NT2/D1 (cell line): ENCODE results near the gene STPG2.

Experiments used
- SUZ12 ChIP-seq: IDR thresholded peaks from 2 replicates; pipeline ENCODE4 v1.6.1; 2011; ENCODE audit not compliant: insufficient read length, insufficient read depth; ENCODE audit errors: extremely low read depth
- YY1 ChIP-seq: IDR thresholded peaks from 2 replicates; pipeline ENCODE4 v1.6.1; 2011; ENCODE audit not compliant: insufficient read length, insufficient read depth
- ZNF274 ChIP-seq: IDR thresholded peaks from 2 replicates; pipeline ENCODE4 v1.6.1; 2011; ENCODE audit warnings: mild to moderate bottlenecking, low read depth, low read length

- TF ChIP-seq ZNF274 (no peak), YY1 (no peak), SUZ12 (no peak)
These were observed 41.3 kb downstream of the STPG2 start for GRCh38 chr4:98101988-98102387.
